IPS-11a (cell line): ENCODE measurements around the gene DOC2A.
A peak's percentile ranks its signal among the peaks of the same experiment; 100 is the strongest.

Experiments used
- H3K4me3 ChIP-seq: one replicate; pipeline ENCODE4 v1.5.1; 2013; ENCODE audit warnings: low read depth, low read length, control low read depth

Gene DOC2A

GRCh38 chr16:29990034-29990433, 20.8 kb downstream of the DOC2A start:
- no peak overlapping the region for H3K4me3 ChIP-seq

GRCh38 chr16:29989111-29989858, 21.5 kb downstream of the DOC2A start:
- H3K4me3 ChIP-seq = no peak overlapping the region

- no peak overlapping the region for H3K4me3 ChIP-seq
Measured at GRCh38 chr16:29988346-29989075, 22.3 kb downstream of the DOC2A start.

- no peak overlapping the region for H3K4me3 ChIP-seq
Measured at GRCh38 chr16:29987371-29988085, 23.3 kb downstream of the DOC2A start.

GRCh38 chr16:29986931-29987330, 23.9 kb downstream of the DOC2A start:
- no peak overlapping the region for H3K4me3 ChIP-seq

GRCh38 chr16:29986231-29986630, 24.6 kb downstream of the DOC2A start:
- H3K4me3 ChIP-seq = no peak overlapping the region

GRCh38 chr16:29985271-29985811, 25.5 kb downstream of the DOC2A start:
- H3K4me3 ChIP-seq = no peak overlapping the region

GRCh38 chr16:29984764-29985147, 26.1 kb downstream of the DOC2A start:
- no peak overlapping the region for H3K4me3 ChIP-seq

GRCh38 chr16:29984137-29984763, 26.6 kb downstream of the DOC2A start:
- no peak overlapping the region for H3K4me3 ChIP-seq

GRCh38 chr16:29983420-29984136, 27.2 kb downstream of the DOC2A start:
- H3K4me3 ChIP-seq = no peak overlapping the region

- no peak overlapping the region for H3K4me3 ChIP-seq
Measured at GRCh38 chr16:29982560-29983419, 28.0 kb downstream of the DOC2A start.

- H3K4me3 ChIP-seq = no peak overlapping the region
Measured at GRCh38 chr16:29978564-29979270, 32.1 kb downstream of the DOC2A start.

- H3K4me3 ChIP-seq = no peak overlapping the region
Measured at GRCh38 chr16:29978081-29978480, 32.7 kb downstream of the DOC2A start.

- no peak overlapping the region for H3K4me3 ChIP-seq
Measured at GRCh38 chr16:29977063-29977825, 33.6 kb downstream of the DOC2A start.

- H3K4me3 ChIP-seq = no peak overlapping the region
Measured at GRCh38 chr16:29975811-29976511, 34.9 kb downstream of the DOC2A start.

GRCh38 chr16:29975134-29975538, 35.7 kb downstream of the DOC2A start:
- peak overlapping the region; percentile 85 for H3K4me3 ChIP-seq

GRCh38 chr16:29974291-29975133, 36.3 kb downstream of the DOC2A start:
- peak overlapping the region; percentile 85 for H3K4me3 ChIP-seq
